Kidney glomerular epithelial cell (primary cell): Measurements from ENCODE around the gene ELMO1.

Experiments used
- DNase-seq: peaks from one replicate; lab custom pipeline; 2025; lab: John Stamatoyannopoulos, UW

ELMO1 gene

GRCh38 chr7:37310327-37311080, 138.2 kb downstream of the ELMO1 start:
- no peak for DNase-seq

DNA sequence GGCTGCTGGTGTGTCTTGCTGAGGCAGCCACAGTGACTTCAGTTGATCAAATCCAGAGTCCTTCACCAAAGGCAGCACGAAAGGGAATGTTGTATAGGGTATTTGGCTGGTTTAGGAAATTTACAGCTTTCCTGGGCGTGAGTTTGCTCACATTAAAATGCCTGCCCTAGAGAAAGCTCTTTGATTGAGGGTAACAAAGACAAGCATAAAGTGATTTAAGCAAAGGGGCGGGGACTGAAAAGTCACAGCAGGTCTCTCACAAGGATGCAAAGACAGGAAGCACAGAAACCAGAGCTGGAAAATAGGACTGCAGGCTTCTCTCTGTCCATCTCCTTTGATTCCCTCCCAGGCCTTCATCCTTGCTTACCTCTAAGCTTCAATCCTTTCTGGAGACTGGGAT, 139.2 kb downstream of the ELMO1 start:
- no peak for DNase-seq

GRCh38 chr7:37304921-37305320, 143.7 kb downstream of the ELMO1 start:
- DNase-seq, result no peak

GRCh38 chr7:37297546-37297945, 151.1 kb downstream of the ELMO1 start:
- no peak for DNase-seq

DNA sequence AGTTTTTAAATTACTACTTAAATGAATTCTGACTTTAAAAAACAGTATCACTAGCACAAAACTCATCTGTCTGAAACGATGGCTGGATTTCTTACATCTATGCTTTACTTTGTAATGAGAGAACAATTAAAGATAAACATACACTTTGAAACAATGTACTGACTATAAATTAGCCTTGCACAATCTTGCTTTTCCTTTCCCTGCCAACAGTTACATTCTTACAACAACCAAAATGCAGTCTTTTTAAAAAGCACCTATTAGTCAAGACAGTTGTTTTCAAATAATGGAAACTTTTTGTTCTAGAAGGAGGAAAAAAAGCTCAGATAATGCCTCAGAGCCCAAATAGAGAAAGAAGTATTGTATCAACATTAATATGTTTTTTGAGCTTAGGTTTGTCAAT, 153.3 kb downstream of the ELMO1 start:
- no peak for DNase-seq

GRCh38 chr7:37290731-37291130, 157.9 kb downstream of the ELMO1 start:
- DNase-seq, result no peak

- DNase-seq, result no peak
Measured at GRCh38 chr7:37289781-37290180, 158.9 kb downstream of the ELMO1 start.

DNA sequence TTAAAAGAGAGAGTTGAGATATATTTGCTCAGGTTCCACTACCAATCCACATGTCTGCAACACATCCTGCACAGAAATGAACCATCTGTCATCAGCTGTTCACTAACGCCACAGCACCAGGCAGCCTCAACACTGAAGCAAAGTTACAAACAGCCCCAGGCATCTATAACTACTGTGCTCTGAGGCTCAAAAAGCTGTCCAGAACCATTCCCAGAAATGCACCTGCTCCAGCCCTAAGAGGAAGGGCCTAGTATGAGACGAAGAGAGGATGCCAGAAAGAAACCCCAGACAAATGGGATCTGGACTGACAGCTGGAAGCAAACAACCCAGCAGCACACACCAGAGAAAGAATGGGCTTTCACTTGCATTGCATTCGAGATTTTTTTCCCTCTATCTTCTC, 159.3 kb downstream of the ELMO1 start:
- DNase-seq, result no peak

DNA sequence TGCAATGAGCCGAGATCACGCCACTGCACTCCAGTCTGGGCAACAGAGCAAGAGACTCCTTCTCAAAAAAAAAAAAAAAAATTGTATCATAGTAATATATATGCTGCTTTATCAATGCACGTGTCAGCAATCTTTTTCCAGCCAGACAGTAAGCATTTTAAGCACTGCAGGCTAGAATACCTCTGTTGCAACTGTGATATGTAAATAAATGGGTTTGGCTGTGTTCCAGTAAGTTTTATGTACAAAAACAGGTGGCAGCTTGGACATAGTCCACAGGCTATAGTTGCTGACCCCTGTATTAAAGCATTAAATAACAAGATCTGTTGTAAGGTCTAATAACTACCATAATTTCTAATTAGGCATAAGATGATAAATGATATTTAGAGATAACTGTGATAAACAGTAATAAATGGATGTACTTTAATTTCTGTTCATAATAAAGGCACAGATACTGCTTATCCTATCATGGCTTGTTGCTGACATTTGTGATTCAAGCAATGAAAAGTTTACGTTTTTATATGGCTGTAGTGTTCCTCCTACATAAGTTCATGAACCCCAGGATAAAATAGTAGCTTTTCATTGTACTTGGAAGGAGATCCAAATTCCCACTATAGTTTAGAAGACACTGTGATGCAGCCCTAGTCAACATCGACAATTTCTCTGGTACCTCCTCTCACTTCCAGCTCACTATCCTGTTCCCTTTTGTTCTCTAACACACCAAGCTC, 161.4 kb downstream of the ELMO1 start:
- DNase-seq, result no peak

DNA sequence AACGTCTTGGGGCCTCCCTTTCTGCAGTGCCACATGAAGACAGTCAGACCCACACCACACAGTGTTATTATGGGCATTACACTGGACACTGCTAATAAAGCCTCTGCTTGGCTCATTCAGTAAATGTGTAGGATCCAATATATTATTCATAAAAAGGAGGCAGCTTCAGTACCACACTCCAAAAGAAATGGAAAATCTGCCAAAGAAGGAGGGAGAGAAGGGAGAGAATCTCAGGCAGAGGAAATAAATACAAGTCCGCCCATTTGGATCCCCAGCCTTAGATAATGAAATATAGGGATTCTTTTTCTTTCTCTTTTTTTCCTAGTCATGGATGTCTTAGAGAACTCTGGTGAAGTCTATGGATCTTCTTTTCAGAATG, 162.2 kb downstream of the ELMO1 start:
- no peak for DNase-seq

DNA sequence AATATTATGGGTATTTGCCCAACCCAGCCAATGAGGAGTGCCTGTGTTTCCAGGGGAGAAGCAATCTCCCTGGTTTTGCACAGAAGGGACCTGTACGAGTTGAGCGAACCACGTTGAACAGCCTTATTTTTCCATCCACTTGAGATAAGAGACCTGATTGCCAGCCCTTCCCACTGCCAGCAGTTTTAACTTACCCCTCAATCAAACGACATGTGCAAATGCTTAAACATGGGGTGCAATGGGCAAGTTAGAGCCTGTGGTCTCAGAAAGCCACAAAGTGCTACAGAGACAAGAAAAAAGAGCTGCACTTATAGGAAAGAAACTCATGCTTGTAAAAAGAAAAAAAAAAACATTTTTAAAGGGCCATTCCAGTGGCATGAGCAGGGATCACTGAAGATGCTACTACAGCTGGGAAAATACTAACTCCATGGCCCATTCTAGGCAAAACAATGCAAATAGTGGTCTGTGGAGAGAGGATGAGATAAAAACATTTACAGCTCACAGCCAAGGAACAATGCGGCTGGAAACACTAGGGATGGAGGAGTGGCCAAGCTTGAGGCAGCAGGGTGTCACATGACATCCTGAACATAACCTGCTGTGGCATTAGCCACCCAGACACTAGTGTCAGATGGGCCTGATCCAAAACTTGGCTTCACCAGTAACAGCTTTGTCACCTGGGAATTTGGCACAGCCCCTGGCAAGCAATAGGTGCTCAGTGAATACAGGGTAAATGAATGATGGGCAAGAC, 162.8 kb downstream of the ELMO1 start:
- DNase-seq, result no peak

DNA sequence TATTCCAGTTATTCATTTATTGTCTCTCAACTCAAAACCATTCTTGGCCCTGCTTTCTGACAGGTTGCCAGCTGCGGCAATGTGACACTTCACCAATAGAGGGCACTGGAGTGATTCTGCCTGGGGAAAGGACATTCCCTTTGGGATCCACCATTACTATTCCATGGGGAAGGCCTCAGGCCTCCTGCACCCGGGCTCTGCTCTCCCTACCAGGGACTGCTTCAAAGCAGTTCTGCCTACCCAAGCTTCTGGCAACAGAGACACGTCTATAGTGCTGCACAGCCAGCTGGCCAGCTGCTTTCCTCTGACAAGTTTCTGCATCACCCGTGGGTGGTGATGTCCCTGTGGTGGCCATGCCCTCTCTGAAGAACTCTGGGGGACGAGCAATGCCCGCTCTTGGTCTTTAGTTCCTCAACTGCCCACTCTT, 163.8 kb downstream of the ELMO1 start:
- DNase-seq, result peak; percentile 14

DNA sequence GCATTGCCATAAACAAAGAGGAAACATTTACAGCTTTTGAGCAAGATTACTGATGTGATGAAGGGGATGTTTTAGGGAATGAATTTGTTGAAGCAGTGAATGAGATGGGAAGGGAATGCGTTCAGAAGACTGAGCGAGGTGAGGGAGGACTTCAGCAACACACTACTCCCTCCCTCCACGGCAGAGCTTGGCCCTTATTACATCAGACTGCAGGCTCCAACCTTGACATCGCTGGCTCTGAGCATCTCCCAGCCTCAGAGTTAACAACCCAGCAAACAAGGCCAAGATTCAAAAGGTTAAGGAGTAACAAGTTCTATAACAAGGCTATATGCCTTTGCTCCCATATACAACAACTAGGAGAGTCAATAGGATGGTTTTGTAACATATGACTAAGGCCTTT, 164.4 kb downstream of the ELMO1 start:
- DNase-seq, result no peak

GRCh38 chr7:37283716-37284115, 164.9 kb downstream of the ELMO1 start:
- no peak for DNase-seq

DNA sequence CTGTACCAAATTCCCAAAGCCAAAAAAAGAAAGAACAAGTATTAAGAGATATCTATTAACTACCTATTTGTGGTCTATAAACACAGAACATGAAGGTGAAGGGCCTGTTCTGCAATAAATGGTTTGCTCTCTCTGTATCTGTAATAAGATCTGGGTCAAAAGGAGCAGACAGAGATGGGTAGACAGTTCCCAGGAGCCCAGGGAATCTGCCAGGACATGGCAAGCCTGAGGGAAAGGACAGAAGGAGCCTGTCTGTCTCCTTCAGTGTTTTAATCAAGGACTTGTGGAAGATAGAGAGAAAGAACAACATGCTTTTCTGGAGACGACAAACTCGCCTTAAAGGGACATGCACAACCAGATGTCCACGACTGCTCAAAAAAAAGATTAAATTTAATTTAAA, 165.7 kb downstream of the ELMO1 start:
- DNase-seq, result no peak

GRCh38 chr7:37282093-37282444, 166.6 kb downstream of the ELMO1 start:
- DNase-seq, result no peak

GRCh38 chr7:37281368-37282092, 167.1 kb downstream of the ELMO1 start:
- DNase-seq, result no peak

GRCh38 chr7:37277513-37277912, 171.2 kb downstream of the ELMO1 start:
- DNase-seq, result no peak

DNA sequence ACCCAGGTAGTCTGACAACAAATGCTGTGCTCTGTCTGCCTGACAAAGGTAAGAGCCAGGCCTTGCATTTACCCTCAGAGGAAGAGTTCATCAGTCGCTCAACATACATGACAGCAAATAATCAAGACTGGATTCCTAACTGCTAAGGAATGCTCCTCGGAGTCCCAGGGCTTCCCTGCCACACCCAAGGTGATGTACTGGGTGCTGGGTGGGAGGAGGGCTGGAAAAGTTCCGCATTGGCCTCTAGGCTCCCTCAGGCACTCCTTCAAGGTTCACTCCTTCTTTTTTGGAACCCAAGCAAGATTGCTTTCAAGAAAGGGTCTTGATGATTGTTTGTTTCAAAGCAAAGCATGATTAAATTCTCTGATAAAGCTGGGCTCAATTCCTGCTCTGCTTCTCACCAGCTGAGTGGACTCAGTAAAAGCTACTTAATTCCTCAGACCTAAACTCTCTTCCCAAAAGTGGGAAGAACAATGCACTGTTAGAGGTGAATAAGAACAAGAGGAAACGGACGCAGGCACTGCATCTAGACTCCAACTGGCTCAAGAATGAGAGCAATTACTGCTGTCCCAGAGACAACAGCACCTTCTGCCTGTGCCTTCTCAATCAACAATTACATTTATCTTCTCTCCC, 173.5 kb downstream of the ELMO1 start:
- no peak for DNase-seq

DNA sequence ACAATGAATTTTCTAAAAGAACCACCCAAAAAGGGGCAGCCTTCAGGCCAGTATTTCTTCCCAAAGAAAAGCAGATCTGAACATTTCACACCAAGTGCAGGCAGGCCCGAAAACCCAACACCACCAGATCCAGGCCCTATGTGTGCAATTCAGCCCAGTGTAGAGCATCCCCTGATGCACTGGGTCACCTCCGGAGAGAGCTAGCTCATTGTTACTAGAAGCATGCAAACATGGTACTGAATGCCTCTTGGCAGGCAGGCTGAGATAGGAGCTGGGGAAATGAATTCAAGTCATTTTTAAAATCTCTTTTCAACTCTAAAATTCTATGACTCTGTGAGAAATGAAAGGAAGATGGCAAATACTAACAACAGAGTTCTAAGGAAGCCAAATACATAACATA, 174.8 kb downstream of the ELMO1 start:
- DNase-seq, result no peak

DNA sequence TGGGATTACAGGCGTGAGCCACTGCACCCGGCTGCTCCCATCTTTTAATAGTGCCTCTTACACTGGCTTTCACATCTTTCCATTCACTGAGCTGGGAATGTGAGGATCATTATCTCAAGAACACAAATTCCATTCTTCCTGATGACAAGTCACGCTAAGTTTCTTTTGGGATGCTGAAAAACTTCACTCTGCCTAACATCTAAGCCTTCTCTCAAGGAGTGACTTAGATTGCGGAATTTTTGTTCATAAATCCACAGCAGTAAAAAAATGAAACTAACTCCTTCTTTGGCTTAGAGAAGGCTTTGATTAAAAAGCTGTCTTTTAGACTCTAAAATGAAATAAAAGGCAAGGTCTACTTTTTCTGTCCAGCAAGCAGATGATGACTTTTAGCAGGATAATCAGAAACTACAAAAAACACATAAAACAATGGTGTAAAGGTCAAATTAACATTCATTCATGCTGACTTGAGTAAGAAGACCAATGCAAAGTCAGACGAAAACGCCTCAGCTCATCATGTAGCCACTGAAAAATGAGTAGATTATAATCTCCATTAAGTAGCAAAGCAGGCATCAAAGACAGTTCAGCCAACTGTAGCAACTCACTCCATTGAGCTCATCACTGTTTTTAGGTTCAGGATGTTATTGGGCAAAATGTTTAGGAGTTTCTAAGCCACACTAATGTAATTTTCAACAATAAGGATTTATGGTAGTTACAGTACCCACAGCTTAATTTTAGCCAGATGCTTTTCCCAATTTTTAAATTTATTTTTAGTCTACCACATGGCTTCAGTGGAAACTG, 178.8 kb downstream of the ELMO1 start:
- no peak for DNase-seq
